A204.1 (cell line): ENCODE measurements around the gene DENND1A.

Experiments used
- FAIRE-seq: peaks from 2 replicates; lab custom pipeline; 2012; peaks lifted over from hg19 to GRCh38; lab: Jason Lieb, UNC

DENND1A gene

GRCh38 chr9:123482295-123482968 is 447.5 kb downstream of the DENND1A start:
- FAIRE-seq, result no peak

- FAIRE-seq, result no peak
These were observed 448.6 kb downstream of the DENND1A start for GRCh38 chr9:123481209-123481865.

GRCh38 chr9:123480791-123481190 is 449.1 kb downstream of the DENND1A start:
- no peak for FAIRE-seq

GRCh38 chr9:123480096-123480495 is 449.8 kb downstream of the DENND1A start:
- FAIRE-seq, result no peak

- FAIRE-seq, result no peak
These were observed 450.8 kb downstream of the DENND1A start for GRCh38 chr9:123478967-123479602.

GRCh38 chr9:123478160-123478559 is 451.8 kb downstream of the DENND1A start:
- no peak for FAIRE-seq

GRCh38 chr9:123475407-123475806 is 454.5 kb downstream of the DENND1A start:
- FAIRE-seq, result no peak

GRCh38 chr9:123472862-123473614 is 456.9 kb downstream of the DENND1A start:
- no peak for FAIRE-seq

- no peak for FAIRE-seq
These were observed 457.9 kb downstream of the DENND1A start for GRCh38 chr9:123471843-123472570.

- no peak for FAIRE-seq
These were observed 458.7 kb downstream of the DENND1A start for GRCh38 chr9:123470991-123471770.

GRCh38 chr9:123470121-123470782 is 459.7 kb downstream of the DENND1A start:
- FAIRE-seq, result no peak

GRCh38 chr9:123469282-123469681 is 460.6 kb downstream of the DENND1A start:
- no peak for FAIRE-seq

- FAIRE-seq, result no peak
These were observed 461.4 kb downstream of the DENND1A start for GRCh38 chr9:123468541-123468940.

- no peak for FAIRE-seq
These were observed 464.6 kb downstream of the DENND1A start for GRCh38 chr9:123465304-123465703.

GRCh38 chr9:123460091-123460490 is 469.8 kb downstream of the DENND1A start:
- no peak for FAIRE-seq

- FAIRE-seq, result no peak
These were observed 472.3 kb downstream of the DENND1A start for GRCh38 chr9:123457583-123457982.

GRCh38 chr9:123456011-123456410 is 473.9 kb downstream of the DENND1A start:
- FAIRE-seq, result no peak

- no peak for FAIRE-seq
These were observed 474.7 kb downstream of the DENND1A start for GRCh38 chr9:123455187-123455586.

GRCh38 chr9:123454361-123454760 is 475.6 kb downstream of the DENND1A start:
- no peak for FAIRE-seq

GRCh38 chr9:123453831-123454321 is 476.1 kb downstream of the DENND1A start:
- no peak for FAIRE-seq
